CD4-positive, alpha-beta T cell treated with Interleukin-15 for 4 hours (primary cell): ENCODE data around the gene KCNH8.

Source experiments
- DNase-seq: peaks from one replicate; pipeline ENCODE4 v3.0.0-alpha.2; 2020; ENCODE audit warnings: low spot score

The KCNH8 gene

DNA sequence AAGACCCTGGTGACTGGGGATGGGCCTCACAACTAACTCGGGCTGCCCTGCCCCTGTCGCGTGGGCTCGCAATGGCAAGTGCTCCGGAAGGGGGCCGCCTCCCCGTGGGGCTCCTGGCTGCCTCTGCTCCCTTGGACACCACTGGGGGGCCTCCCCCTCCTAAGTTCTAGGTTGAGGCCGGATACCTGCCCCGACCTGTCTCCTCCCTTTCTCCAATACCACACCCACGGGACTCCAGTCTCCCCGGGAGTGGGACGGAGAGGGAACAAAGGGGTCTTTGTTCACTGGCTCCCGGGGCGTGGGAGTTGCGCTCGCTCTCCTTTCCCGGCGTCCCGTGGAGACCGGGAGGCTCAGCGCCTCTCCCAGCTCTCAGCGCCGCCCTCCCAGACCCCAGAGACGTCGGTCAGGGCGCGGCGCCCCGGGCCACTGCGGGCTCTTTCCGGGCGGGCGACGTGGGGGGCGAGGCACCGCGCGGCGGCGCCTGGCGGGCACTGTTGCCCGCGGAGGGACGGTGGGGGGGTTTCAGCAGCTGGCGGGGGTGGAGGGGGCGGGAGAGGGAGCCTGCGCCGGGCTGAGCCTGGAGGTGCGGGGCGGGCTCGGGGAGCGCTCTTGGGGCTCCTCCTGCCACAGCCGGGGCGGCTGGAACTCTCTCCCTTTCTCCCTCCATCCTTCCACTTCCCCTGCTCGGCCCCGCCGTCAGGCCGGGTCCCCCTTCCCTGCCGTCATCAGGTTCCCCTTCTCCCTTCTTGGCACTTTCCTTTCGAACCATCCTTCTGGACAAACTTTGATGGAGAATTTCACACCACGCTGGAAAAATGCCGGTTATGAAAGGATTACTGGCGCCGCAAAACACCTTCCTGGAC is at the start of gene KCNH8:
KCNH8 (plus strand) TSS at position 606 of the 863 bp plus-strand sequence; CDS start at position 816, 210 bp downstream.
- DNase-seq = no peak

DNA sequence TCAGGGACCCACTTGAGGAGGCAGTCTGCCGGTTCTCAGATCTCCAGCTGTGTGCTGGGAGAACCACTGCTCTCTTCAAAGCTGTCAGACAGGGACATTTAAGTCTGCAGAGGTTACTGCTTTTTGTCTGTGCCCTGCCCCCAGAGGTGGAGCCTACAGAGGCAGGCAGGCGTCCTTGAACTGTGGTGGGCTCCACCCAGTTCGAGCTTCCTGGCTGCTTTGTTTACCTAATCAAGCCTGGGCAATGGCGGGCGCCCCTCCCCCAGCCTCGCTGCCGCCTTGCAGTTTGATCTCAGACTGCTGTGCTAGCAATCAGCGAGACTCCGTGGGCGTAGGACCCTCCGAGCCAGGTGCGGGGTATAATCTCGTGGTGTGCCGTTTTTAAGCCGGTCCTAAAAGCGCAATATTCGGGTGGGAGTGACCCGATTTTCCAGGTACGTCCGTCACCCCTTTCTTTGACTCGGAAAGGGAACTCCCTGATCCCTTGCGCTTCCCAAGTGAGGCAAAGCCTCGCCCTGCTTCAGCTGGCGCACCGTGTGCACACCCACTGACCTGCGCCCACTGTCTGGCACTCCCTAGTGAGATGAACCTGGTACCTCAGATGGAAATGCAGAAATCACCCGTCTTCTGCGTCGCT is 45.5 kb upstream of the KCNH8 start:
- DNase-seq = peak; percentile 5

DNA sequence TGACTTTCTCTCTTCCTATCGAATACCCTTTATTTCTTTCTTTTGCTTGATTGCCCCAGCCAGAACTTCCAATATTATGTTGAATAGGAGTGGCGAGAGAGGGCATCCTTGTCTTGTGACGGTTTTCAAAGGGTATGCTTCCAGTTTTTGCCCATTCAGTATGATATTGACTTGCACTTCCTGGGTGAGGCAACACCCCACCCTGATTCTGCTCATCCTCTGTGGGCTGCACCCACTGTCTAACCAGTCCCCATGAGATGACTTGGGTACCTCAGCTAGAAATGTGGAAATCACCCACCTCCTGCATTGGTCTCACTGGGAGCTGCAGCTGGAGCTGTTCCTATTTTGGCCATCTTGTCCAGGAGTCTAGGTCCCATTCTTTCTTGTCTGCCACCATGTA is 44.8 kb upstream of the KCNH8 start:
- no peak for DNase-seq

DNA sequence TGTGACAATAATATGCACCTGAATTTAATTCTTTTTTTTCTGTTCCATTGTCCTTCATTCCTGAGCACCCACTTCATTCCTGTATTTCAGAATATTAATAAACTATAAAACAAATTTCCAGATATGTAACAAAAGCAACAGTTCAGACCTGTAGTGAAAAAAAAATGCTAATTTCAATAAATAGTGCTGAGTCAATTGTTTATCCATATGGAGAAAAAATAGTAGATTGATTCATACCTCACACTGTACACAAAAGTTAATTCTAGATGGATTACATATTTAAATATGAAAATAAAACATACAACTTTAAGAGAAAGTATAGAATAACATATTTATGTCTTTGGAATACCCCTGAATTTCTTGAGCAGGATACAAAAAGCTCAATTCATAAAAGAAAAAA is 43.9 kb upstream of the KCNH8 start:
- DNase-seq = no peak

DNA sequence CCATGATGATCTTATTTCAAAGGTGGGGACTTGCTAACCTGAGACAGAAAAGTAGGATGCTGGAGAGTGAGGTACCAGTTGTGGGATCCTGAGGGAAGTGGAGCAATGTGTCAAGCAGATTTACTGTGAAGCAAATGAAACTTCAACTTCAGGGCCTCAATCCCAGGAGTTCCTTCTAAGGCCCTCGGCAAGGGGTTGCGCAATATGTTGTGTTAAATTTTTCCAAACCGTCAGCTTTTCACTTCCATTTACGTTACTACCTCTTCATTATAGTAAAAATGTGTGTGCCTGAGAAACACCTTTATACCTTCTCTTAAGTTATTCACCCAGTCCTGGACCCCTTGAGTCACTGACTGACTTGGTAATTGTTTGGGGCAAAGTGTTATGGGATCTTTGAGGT is 42.5 kb upstream of the KCNH8 start:
- DNase-seq = no peak

DNA sequence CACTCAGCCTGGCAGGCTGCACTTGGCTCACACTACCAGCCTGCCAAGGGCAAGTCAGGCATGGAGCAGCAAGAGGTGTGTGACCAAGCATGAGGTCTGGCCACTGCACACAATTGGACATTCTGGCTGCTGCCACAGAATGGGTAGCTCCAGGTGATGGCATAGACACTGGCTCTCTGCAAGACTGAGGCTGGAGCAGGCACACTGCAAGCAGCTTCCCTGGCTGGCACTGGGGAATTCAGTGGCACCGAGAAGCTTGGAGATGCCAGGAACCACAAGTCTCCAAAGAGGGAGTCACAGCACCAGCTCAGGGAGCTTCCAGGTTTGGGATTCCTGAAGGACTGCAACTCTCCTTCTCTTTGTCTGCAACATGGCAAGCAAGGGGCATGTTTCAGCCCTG is 42.0 kb upstream of the KCNH8 start:
- no peak for DNase-seq

DNA sequence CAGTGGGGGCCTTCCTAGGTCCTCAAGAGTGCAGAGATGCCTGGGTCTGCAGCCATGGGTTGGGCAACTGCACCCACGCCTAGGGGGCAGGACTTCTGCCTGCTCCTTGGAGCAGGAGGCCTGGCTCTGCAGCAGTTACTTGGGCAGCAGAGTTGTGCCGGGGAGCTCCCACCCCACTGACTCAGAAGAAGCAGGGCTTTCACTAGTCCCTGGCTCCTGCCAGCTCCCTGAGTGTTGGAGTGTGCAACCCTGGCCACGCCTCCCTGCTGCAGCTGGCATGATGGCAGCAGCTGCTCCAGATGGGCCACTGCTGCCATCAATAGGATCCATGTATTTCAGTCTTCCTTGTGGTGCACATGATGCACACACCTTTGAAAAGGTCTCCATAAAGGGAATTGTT is 40.6 kb upstream of the KCNH8 start:
- no peak for DNase-seq

DNA sequence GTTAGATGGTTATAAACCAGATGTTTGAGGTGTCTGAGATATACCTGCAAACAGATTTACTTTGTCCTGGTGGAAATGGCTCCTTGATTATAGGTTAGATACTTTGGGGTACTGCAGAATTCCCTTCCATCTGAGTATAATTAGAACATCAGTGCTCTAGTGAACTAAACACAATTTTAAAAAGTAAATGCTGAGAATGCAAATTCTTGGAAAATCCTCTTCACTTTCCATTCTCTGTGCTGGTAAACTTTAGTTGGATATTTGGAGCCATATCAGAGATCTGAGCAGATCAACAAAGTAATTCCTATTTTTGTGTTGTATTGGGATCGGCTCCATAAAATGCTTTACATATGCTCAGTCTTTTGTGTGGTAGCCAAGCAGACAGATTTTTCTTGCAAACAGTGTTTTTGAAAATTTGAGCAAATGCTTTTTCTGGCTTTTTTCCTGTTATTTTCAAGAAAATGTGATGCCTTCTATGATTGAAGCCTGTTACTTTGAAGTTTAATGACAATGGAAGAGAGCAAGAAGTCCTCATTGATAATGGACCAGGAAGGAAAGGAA is 37.9 kb upstream of the KCNH8 start:
- no peak for DNase-seq

DNA sequence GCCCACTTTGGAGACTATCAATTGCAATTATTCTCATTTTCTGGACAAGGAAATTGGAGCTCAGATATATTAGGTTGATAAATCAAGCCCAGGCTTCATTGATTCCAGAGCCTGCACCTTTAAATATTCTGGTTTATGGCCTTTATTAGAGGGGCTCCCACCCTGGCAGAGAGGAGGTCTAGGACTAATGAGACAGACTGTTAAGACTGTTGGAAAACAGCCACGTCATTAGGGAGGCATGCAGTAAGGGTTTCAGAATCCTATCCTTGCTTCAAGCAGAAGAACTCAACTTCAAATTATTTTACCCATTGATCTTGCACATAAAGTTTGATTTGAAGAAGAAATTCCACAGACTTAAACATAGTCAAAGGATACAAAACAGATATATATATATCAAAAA is 33.8 kb upstream of the KCNH8 start:
- DNase-seq = no peak

DNA sequence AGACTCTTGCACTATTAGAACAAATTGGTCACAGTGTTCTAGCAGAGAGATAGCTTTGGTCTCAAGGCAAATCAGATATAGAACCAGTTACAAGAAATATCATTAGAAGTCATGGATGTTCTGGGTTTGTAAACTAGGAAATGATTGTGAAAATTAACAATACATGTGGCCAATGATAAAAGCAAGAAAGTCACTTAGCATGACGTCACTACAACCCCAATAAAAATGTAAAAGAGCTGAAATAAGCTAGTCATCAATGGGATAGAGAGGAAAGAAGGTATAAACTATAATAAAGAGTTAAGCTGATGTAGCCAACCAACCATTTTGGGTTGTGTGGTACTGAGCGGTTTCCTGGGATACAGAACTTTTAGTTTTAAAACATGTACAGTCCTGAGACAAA is 32.1 kb upstream of the KCNH8 start:
- DNase-seq = no peak

DNA sequence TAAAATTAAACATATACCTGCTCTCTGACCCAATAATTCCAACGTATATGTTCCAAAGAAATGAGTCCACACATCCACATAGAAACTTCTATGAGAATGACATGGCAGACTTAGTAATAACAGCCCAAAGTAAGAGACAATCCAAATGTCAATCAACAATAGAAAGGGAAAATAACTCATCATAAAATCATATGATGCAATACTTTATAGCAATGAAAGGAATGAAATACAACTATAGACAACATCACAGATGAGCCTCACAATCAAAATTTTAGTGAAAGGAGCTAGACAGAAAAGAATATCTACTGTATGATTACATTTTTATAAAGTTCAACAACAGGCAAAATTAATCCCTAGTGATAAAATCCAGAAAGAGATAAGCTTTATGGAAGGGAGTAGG is 23.6 kb upstream of the KCNH8 start:
- DNase-seq = no peak

DNA sequence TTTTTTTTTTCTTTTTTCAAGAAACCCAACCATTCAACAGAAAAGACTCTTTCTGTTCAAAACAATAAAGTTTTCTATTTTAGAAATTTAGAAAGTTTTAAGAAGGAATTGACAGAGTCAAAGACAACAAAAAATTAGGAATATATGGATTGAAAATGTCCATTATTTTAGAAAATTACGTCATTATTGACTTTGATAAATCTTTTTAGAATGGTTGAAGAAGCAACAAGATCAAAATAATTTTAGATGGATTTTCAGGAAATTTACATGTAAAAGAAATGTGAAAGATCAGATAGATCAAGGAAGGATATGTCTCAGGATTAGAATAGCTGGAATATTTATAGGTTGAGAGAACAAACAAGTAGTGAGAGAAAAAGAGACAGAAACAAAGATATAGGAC is 8.4 kb upstream of the KCNH8 start:
- no peak for DNase-seq

DNA sequence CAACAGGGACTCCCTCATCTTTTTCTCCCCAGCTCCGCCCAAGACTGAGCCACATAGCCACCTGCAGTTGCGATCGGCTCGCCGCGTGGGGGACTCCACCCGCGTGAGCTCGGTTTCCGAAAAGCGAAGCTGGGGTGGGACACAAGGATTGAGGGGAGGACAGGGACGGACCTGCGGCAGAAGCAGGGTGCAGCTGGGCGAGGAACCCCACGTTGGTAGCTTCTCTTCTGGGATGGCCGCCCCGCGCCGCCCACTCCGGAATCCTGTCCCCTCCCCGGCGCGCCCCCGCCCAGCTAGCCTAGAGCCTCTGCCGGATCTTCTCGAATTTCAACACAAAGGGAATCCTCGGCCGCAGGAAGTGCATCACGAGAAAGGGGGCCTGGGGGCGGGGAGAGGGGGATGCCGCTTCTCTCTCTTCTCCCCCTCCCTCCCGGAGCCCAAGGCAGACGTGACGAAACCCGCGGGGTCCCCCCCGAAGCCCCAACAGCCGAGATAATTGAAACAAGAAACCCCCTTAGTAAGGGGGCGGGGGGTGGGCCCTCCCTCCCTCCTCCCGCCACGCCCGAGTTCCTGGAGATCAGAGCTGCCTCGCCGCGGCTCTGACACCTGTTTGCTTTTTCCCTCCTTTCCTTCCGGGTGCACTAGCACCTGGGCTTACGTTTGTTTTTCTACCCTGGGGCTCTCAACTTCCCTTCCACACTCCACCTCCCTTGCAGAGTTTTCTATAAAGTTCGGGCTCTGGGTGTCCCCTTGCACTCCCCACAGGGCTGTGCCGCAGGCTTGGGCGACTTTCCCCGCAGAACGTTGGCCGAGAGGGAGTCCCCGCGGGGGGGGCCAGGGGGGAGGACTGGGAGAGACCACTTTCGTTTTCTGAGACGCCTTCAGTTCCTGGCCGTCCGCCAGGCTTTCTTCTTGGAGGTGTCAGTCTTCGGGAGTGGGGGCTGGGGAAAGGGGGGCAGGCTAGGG is 1.3 kb upstream of the KCNH8 start:
- DNase-seq = peak; percentile 29

DNA sequence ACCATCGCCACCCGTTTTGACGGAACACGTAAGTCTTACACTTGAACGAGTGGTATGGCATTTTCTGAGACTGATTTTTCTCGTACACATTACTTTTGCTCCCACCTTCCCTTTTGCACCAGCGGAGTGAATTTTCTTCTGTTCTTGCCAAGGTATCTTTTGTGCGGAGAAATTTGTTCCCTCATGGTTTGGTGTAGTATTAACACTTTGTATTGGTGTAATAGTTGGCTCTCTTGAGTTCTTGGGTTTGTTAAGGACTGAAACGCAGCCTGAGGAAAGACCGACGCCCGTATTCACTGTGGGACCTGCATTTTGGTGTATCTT is 420 bp downstream of the KCNH8 start:
- DNase-seq = no peak

DNA sequence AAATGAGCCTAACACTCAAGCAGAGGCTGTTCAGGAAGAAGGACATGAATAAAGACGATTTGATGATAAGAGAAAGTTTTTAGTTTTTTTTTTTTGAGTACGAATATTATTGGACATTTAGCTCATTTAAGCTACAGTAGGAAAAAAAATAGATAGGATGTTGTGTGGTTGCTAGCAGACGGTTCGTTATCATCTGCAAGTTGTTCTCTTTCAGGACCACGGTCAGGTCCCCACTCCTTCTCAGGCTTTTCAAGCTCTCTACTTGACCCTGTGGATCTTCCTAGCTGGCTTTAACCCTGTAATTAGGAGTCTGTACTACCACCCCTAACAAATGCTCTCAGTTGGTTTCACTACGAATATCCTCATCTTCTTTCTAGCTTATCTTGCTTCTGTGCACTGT is 1.1 kb downstream of the KCNH8 start:
- DNase-seq = peak; percentile 2

DNA sequence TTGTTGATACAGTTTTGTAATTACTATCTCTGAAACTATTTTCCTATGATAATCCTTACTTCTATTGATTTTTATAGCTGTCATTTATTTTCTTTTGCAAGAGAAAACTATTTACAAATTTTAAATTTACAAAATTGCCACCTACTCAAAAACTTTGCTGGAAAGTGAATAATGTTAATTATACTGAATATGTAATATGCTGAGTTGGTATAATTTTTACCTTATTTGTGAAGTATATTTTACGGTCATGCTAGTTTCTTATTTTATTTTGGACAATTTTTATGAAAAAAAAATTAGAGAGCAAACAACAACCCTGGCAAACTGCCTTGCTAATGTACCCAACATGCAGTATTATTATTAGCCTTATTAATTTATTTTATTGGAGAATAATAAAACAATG is 2.9 kb downstream of the KCNH8 start:
- DNase-seq = no peak

DNA sequence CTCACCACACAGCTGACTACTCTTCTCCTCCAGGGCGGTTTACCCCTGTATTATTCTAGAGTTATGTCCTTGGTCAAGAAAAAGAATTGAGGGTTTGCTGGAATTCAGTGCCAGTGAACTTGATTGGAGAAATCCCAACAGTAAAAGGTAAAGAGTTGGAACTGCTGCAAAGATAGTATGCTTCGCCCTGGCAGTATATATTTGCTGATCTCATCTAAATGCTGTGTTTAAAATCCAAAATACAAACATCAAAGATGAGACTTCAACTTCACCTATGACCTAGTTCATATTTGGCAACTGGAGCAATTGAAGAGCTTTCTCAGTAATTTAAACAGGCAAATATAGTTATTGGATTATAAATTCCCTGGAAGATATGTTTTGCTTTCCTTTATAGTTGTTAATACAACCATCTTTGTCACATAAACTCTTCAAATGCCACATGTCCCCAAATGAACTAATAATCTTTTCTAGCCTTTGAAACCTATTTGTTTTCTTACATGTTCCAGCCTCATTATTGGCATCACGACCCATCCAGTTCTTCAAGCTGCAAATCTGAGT is 6.5 kb downstream of the KCNH8 start:
- DNase-seq = no peak

DNA sequence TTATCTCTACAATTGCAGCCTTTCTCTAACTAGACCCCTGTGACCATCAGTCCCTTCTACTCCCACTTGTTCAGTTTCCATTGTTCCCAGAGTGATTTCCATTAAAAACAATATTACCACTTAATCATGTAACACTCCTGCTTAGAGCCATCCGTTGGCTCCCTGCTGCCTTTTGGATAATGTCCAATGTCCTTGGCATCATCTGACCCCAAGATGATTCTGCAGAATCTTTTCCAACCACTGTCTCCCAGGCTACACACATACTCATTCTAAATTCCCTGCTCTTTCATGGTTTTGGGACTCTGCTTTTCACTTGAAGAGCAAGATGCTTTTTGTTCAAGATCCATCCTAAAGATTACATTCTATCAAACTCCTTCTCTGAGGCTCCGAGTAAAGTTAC is 7.1 kb downstream of the KCNH8 start:
- no peak for DNase-seq

DNA sequence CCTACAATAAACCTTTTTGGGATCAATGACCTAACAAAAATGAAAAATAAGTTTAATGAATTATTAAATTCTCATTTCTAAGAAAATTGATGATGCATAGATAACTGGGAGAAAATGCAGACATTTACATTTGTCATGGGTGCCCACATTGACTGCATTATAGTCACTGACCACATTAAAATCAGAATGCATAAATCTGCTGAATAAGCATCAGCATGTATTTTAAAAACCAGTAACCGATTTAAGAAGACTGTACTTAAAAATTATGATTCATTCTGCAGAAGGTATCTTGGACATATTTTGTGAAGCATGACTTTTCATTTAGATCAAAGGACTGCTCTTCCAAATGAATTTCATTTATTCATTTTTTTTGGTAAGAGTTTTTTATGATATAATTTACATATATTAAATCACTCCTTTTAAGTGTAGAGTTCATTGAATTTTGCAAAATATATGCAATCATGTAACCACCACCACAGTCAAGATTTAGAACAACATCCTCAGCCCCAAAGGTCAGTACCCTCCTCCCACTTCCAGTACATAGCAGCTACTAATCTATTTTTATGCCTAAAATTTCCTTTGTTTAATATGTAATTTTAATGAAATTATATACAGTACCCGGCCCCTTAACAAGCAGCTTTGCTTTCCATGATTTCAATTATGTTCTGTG is 11.8 kb downstream of the KCNH8 start:
- no peak for DNase-seq

DNA sequence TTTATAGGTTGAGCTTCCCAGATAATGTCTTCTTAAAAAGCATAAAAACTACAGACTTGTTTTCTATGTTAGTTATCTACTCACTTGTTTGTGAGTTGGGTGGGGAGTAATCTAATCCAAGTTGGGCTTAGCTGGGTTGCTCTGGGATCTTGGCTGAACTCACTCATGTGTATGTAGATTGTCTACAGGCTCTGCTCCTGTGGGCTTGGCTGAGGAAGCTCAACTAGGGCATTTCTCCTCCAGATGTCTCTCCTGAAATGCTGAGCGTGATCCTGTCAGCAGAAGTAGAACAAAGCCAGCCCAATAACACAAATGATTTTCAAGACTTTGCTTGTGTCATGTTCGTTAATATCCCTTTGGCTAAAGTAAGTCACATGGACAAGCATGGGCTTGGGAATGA is 17.3 kb downstream of the KCNH8 start:
- no peak for DNase-seq

DNA sequence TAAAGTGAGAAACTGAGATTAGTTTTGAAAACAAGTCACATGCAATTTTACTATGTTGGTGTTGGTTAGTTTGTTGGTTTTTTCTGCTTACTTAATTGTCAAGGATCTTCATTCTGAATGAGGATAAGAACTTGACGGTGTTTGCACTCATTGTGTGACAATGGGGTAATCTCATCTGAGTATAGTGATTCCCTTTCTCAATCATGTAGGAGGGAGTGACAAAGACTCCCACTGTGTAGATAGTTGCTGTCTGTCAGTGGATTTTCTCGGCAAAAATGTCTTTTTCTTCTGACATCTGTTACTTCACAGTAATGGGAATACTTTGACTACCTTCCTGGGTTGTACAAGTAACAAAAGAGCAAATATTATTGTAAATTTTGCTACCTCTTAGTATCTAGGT is 23.5 kb downstream of the KCNH8 start:
- no peak for DNase-seq

DNA sequence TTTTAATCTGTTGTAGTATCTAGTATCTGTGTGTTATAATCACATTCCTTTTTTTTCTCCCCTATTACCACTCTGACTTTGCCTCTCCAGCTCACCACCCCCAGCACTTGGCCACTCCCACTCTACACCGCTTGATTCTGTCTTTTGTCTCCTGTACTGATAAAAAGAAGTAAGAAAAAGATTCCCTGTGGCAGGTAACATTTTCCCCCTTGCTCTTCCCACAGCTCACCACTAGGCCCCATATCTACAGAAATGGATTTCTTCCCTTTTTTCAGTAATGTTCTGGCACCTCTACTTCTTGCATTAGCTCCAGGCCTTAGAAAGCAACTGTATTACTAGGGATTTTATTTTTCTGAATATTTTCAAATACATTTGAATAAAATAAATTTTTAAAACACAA is 25.6 kb downstream of the KCNH8 start:
- no peak for DNase-seq
